ENCODE data around the gene MT1X. TPM values are rescaled to one million over a fixed set of nuclear protein-coding genes. Genes with fewer than 3 reads are reported as not detected.

Gene MT1X
- total RNA-seq, 1 donor from 2014 or later, result 39.3 TPM

GRCh38 chr16:56732366-56732765 is 50.1 kb downstream of the MT1X start:
- Mint-ChIP-seq H3K36me3 (no peaks in the 10 kb centered on the region), H3K27ac (no peak overlapping the region), H3K4me3 (no peak overlapping the region), H3K9me3 (no peaks in the 10 kb centered on the region), H3K4me1 (ENCODE audit: unreplicated experiment) (peaks cover 11% of the 10 kb centered on the region), H3K27me3 (no peaks in the 10 kb centered on the region)
- no peak for TF ChIP-seq CTCF (conservative IDR thresholded peaks at IDR 0.05)
- DNase-seq (ENCODE audit: extremely low spot score, unreplicated experiment), result no peak

DNA sequence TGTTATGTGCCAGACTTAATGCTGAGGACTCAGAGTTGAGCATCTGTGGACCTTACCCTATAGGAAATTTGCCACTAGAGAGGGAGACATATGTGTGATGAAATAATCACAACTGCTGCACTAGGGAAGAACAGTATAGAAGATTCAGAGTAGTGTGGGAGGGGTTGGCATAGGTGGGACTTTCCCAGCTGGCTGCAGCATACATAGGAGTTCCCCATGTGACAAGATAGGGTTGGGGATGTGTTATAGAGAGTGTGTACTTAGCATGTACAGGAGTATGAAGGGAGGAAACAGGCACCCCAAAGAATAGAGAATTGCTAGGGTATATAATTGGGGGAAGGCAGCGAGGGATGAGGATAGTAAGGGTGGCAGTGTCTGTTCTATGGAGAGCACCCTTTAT is 50.6 kb downstream of the MT1X start:
- H3K9me3 Mint-ChIP-seq, result no peaks in the 10 kb centered on the region
- no peak overlapping the region for H3K4me3 Mint-ChIP-seq
- no peak for TF ChIP-seq CTCF (conservative IDR thresholded peaks at IDR 0.05)
- no peaks in the 10 kb centered on the region for H3K36me3 Mint-ChIP-seq
- DNase-seq (ENCODE audit: extremely low spot score, unreplicated experiment), result no peak
- H3K27me3 Mint-ChIP-seq, result no peaks in the 10 kb centered on the region
- H3K27ac Mint-ChIP-seq, result no peak overlapping the region
- H3K4me1 Mint-ChIP-seq (ENCODE audit: unreplicated experiment), result peaks cover 11% of the 10 kb centered on the region

Other genes starting within 250 kb of the MT1X start
- 139 and 148 TPM in 2 replicates for gene NUDT21, start 231.1 kb upstream of the MT1X start, total RNA-seq (ENCODE audit: low replicate concordance)
- gene OGFOD1, start 230.9 kb upstream of the MT1X start, total RNA-seq (ENCODE audit: low replicate concordance), result 45.9 and 52.2 TPM in 2 replicates
- gene BBS2, start 162.4 kb upstream of the MT1X start, total RNA-seq (ENCODE audit: low replicate concordance), result 37.6 and 39.6 TPM in 2 replicates
- gene MT4, start 117.4 kb upstream of the MT1X start, total RNA-seq (ENCODE audit: low replicate concordance), result not detected in 2 replicates
- gene MT3, start 92.9 kb upstream of the MT1X start, total RNA-seq (ENCODE audit: low replicate concordance), result not detected in 2 replicates
- 18.2 and 21.4 TPM in 2 replicates for gene MT2A, start 73.9 kb upstream of the MT1X start, total RNA-seq (ENCODE audit: low replicate concordance)
- 7.8 and 12.5 TPM in 2 replicates for gene MT1E, start 56.7 kb upstream of the MT1X start, total RNA-seq (ENCODE audit: low replicate concordance)
- not detected in 2 replicates for gene MT1M, start 49.8 kb upstream of the MT1X start, total RNA-seq (ENCODE audit: low replicate concordance)
- not detected in 2 replicates for gene MT1A, start 43.8 kb upstream of the MT1X start, total RNA-seq (ENCODE audit: low replicate concordance)
- not detected in 2 replicates for gene MT1B, start 30.6 kb upstream of the MT1X start, total RNA-seq (ENCODE audit: low replicate concordance)
- gene MT1F, start 24.5 kb upstream of the MT1X start, total RNA-seq (ENCODE audit: low replicate concordance), result 5.9 and 6.5 TPM in 2 replicates
- gene MT1G, start 14.4 kb upstream of the MT1X start, total RNA-seq (ENCODE audit: low replicate concordance), result 2.8 and 4.8 TPM in 2 replicates
- 2.2 and 2.4 TPM in 2 replicates for gene MT1H, start 12.7 kb upstream of the MT1X start, total RNA-seq (ENCODE audit: low replicate concordance)
- 68.8 and 101 TPM in 2 replicates for gene NUP93, start 47.7 kb downstream of the MT1X start, total RNA-seq (ENCODE audit: low replicate concordance)
- gene SLC12A3, start 182.7 kb downstream of the MT1X start, total RNA-seq (ENCODE audit: low replicate concordance), result 0.31 and 4.2 TPM in 2 replicates
- 98.8 and 155 TPM in 2 replicates for gene HERPUD1, start 249.7 kb downstream of the MT1X start, total RNA-seq (ENCODE audit: low replicate concordance)

All from type B pancreatic cell (in vitro differentiated cells).